PC-9 (cell line): Measurements from ENCODE around the gene DRGX.

Experiments used
- EZH2 ChIP-seq: fragments of 200-600 bp; sonication (generic); IDR thresholded peaks from 2 replicates; pipeline ENCODE4 v1.8.0; 2017; ENCODE audit warnings: antibody characterized with exemption, low read depth
- TF ChIP-seq, protein P1 (sequence below): fragments of 200-600 bp; sonication (generic); conservative IDR thresholded peaks from 2 replicates; pipeline ENCODE4 v1.6.1; 2017; ENCODE audit warnings: mixed run types, antibody characterized with exemption, mild to moderate bottlenecking, moderate library complexity

- TF ChIP-seq, protein P1, sequence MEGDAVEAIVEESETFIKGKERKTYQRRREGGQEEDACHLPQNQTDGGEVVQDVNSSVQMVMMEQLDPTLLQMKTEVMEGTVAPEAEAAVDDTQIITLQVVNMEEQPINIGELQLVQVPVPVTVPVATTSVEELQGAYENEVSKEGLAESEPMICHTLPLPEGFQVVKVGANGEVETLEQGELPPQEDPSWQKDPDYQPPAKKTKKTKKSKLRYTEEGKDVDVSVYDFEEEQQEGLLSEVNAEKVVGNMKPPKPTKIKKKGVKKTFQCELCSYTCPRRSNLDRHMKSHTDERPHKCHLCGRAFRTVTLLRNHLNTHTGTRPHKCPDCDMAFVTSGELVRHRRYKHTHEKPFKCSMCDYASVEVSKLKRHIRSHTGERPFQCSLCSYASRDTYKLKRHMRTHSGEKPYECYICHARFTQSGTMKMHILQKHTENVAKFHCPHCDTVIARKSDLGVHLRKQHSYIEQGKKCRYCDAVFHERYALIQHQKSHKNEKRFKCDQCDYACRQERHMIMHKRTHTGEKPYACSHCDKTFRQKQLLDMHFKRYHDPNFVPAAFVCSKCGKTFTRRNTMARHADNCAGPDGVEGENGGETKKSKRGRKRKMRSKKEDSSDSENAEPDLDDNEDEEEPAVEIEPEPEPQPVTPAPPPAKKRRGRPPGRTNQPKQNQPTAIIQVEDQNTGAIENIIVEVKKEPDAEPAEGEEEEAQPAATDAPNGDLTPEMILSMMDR: no peak
- no peak for TF ChIP-seq EZH2
Measured at GRCh38 chr10:49364051-49364450, 31.8 kb downstream of the DRGX start.
